ENCODE results near the gene VASP. TPM values are rescaled to one million over a fixed set of nuclear protein-coding genes. Genes with fewer than 3 reads are reported as not detected.

The VASP gene
- total and polyA plus RNA-seq, 2 of the 13 experiments (the other 11 are each of a cell fraction or from before 2014, with no cell fraction given), result 41.8 to 67.1 TPM

- TF ChIP-seq PAXIP1 (CRISPR knock-in tag; conservative IDR thresholded peaks at IDR 0.05) (peak; percentile 86), NR2C2 (CRISPR knock-in tag; IDR thresholded peaks at IDR 0.05; ENCODE audit: borderline replicate concordance) (no peak), ZHX1 (CRISPR knock-in tag; IDR thresholded peaks at IDR 0.05; ENCODE audit: low read depth) (no peak), RERE (CRISPR knock-in tag; IDR thresholded peaks at IDR 0.05; ENCODE audit: low read depth) (no peak), ZNF598 (CRISPR knock-in tag; IDR thresholded peaks at IDR 0.05; ENCODE audit: borderline replicate concordance) (no peak), ZNF660 (CRISPR knock-in tag; IDR thresholded peaks at IDR 0.05; ENCODE audit: borderline replicate concordance, low read depth) (no peak), NFIC (IDR thresholded peaks at IDR 0.05; ENCODE audit: low read length) (no peak; the same call in 1 of the 2 replicates), RNF2 (conservative IDR thresholded peaks at IDR 0.05; ENCODE audit: low read depth) (no peak), DRAP1 (CRISPR knock-in tag; IDR thresholded peaks at IDR 0.05) (peak; percentile 20; the same call in 1 of the 2 replicates), ZNF333 (CRISPR knock-in tag; IDR thresholded peaks at IDR 0.05; ENCODE audit: borderline replicate concordance) (no peak), ZNF24 (IDR thresholded peaks at IDR 0.05) (no peak), EP300 (IDR thresholded peaks at IDR 0.05; ENCODE audit: low read depth in 2 of 2, low read length in 2 of 2) (peak in 1 of 2 experiments; percentile 74; a peak in 2 of 4 replicates), EP300 (CRISPR knock-in tag; IDR thresholded peaks at IDR 0.05; ENCODE audit: borderline replicate concordance) (peak; percentile 47; the same call in 1 of the 2 replicates), KLF9 (CRISPR knock-in tag; IDR thresholded peaks at IDR 0.05; ENCODE audit: low read depth) (no peak), ISL2 (CRISPR knock-in tag; IDR thresholded peaks at IDR 0.05) (peak; percentile 72; the same call in 1 of the 2 replicates), MTA1 (CRISPR knock-in tag; IDR thresholded peaks at IDR 0.05; ENCODE audit: borderline replicate concordance) (peak; percentile 59; the same call in 1 of the 2 replicates), MXI1 (IDR thresholded peaks at IDR 0.05; ENCODE audit: borderline replicate concordance, low read depth, low read length) (no peak; the same call in 2 of the 3 replicates)
Observed at GRCh38 chr19:45514376-45515051, 7.2 kb downstream of the VASP start (continued).
